Measurements from ENCODE around the gene TBC1D23.

DNA sequence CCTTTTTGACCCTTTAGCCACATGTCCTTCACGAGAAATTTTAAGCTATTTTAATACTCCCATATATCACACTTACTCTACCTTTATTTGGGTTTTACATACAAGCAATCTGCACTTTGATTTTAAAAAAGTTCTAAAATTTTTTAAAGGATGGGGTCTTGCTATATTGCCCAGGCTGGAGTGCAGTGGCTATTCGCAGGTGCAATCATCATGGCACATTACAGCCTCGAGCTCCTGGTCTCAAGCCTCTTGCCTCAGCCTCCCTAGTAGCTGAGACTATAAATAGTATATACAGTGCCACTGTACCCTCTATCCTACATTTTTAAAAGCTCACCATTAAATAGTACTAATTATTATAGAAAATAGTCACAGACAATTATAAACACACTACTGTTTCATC is 103.6 kb downstream of the TBC1D23 start:
- TF ChIP-seq ZNF565 (CRISPR knock-in tag; conservative IDR thresholded peaks at IDR 0.05; ENCODE audit: low read depth) (no peak), CSDC2 (CRISPR knock-in tag; IDR thresholded peaks at IDR 0.05) (no peak), ZFP3 (CRISPR knock-in tag; IDR thresholded peaks at IDR 0.05) (no peak), ZNF8 (CRISPR knock-in tag; IDR thresholded peaks at IDR 0.05) (no peak)

Data from SK-N-SH treated with all-trans-retinoic acid at 6 μM for 48 hours (cell line).